H1 (cell line): ENCODE data around the gene ADAMTSL2. TPM values are rescaled to one million over a fixed set of nuclear protein-coding genes. Genes with fewer than 3 reads are reported as not detected.

Source experiments
- POLR2A ChIP-seq, 2 experiments: IDR thresholded peaks; 1 replicate in 1 of 2; 2 replicates in 1 of 2; pipeline ENCODE4 v1.6.1; 2011; ENCODE audit warnings: low read depth in 2 of 2, low read length in 2 of 2, mild to moderate bottlenecking in 2 of 2; ENCODE audit errors: control extremely low read depth in 1 of 2
- RAD21 ChIP-seq, 2 experiments: IDR thresholded peaks in 1 of 2; conservative IDR thresholded peaks in 1 of 2; 2 replicates each; pipeline ENCODE4 v1.6.1; 2011; ENCODE audit warnings: low read depth in 2 of 2, low read length in 2 of 2, improper control_type of control experiment in 1 of 2, inconsistent platforms in 1 of 2, mild to moderate bottlenecking in 1 of 2, moderate library complexity in 1 of 2
- polyA plus RNA-seq, 7 experiments: library from polyadenylated mRNA; depleted of rRNA in 3 of 7; stranded (reverse) in 5 of 7; unstranded in 2 of 7; fragments of >200 nt in 5 of 7; fragments of 200-250 nt in 2 of 7; gene quantifications; 1 replicate in 5 of 7; 2 replicates in 1 of 7; 4 replicates in 1 of 7; pipeline versions ENCODE4 v1.2.1 to v1.2.3, GENCODE V29; 2011 to 2013; ENCODE audit warnings: missing spikeins in 2 of 7, mixed read lengths in 2 of 7
- total RNA-seq: library from RNA; stranded (reverse); fragmentation: NEBNext Ultra II Directional; extraction: Animal tissue kit (Norgen Biotek cat#: 25700); gene quantifications from 2 replicates; pipeline ENCODE4 v1.2.1, GENCODE V29; 2021

The ADAMTSL2 gene
- total and polyA plus RNA-seq, 2 of the 8 experiments (the other 6 are each of a cell fraction or from before 2014, with no cell fraction given), result 0.74 to 0.76 TPM

GRCh38 chr9:133603135-133603927, 68.8 kb downstream of the ADAMTSL2 start (continued):
- TF ChIP-seq RAD21 (IDR thresholded peaks at IDR 0.05 in 1 of 2, conservative IDR thresholded peaks at IDR 0.05 in 1 of 2; ENCODE audit: low read depth in 2 of 2, low read length in 2 of 2) (peak in 1 of 2 experiments; percentile 37; a peak in 1 of 4 replicates), POLR2A (IDR thresholded peaks at IDR 0.05; ENCODE audit: control extremely low read depth in 1 of 2, low read depth in 2 of 2, low read length in 2 of 2) (no peak)
